ENCODE results near the gene GFRA1.

GFRA1 gene

GRCh38 chr10:116298586-116298985, 25.6 kb upstream of the GFRA1 start:
- 87 to 93% methylated on average over 3 of the region's 3 CpGs for WGBS, 2 experiments
- no peak overlapping the region for H3K27ac ChIP-seq (ENCODE audit: insufficient read depth, low read depth, low read length, poor library complexity, severe bottlenecking)
- no peaks in the 10 kb centered on the region for H3K36me3 ChIP-seq (ENCODE audit: control insufficient read depth, insufficient read depth, low read length)
- H3K9me3 ChIP-seq (ENCODE audit: control insufficient read depth, low read length): no peaks in the 10 kb centered on the region
- H3K27me3 ChIP-seq (ENCODE audit: control insufficient read depth, insufficient read depth, low read length, poor library complexity, severe bottlenecking): no peaks in the 10 kb centered on the region
- no peaks in the 10 kb centered on the region for H3K4me1 ChIP-seq (ENCODE audit: control insufficient read depth, insufficient read depth, low read length)
- H3K4me3 ChIP-seq (ENCODE audit: insufficient read depth, low read depth, low read length): no peak overlapping the region

- WGBS, 2 experiments: 88 to 92% methylated on average over 7 of the region's 7 CpGs
- Histone ChIP-seq H3K4me3 (ENCODE audit: insufficient read depth, low read depth, low read length) (no peak overlapping the region), H3K9me3 (ENCODE audit: control insufficient read depth, low read length) (no peaks in the 10 kb centered on the region), H3K4me1 (ENCODE audit: control insufficient read depth, insufficient read depth, low read length) (no peaks in the 10 kb centered on the region), H3K36me3 (ENCODE audit: control insufficient read depth, insufficient read depth, low read length) (no peaks in the 10 kb centered on the region), H3K27me3 (ENCODE audit: control insufficient read depth, insufficient read depth, low read length, poor library complexity, severe bottlenecking) (no peaks in the 10 kb centered on the region), H3K27ac (ENCODE audit: insufficient read depth, low read depth, low read length, poor library complexity, severe bottlenecking) (no peak overlapping the region)
Measured at GRCh38 chr10:116296291-116296721, 23.3 kb upstream of the GFRA1 start.

GRCh38 chr10:116292493-116292892, 19.5 kb upstream of the GFRA1 start:
- Histone ChIP-seq H3K4me1 (ENCODE audit: control insufficient read depth, insufficient read depth, low read length) (no peaks in the 10 kb centered on the region), H3K36me3 (ENCODE audit: control insufficient read depth, insufficient read depth, low read length) (no peaks in the 10 kb centered on the region), H3K27me3 (ENCODE audit: control insufficient read depth, insufficient read depth, low read length, poor library complexity, severe bottlenecking) (no peaks in the 10 kb centered on the region), H3K27ac (ENCODE audit: insufficient read depth, low read depth, low read length, poor library complexity, severe bottlenecking) (no peak overlapping the region), H3K4me3 (ENCODE audit: insufficient read depth, low read depth, low read length) (no peak overlapping the region), H3K9me3 (ENCODE audit: control insufficient read depth, low read length) (no peaks in the 10 kb centered on the region)

GRCh38 chr10:116289652-116290051, 16.6 kb upstream of the GFRA1 start:
- WGBS, 2 experiments: 64 to 66% methylated on average over 1 of the region's 1 CpG
- no peaks in the 10 kb centered on the region for H3K36me3 ChIP-seq (ENCODE audit: control insufficient read depth, insufficient read depth, low read length)
- H3K4me1 ChIP-seq (ENCODE audit: control insufficient read depth, insufficient read depth, low read length): no peaks in the 10 kb centered on the region
- H3K9me3 ChIP-seq (ENCODE audit: control insufficient read depth, low read length): no peaks in the 10 kb centered on the region
- no peak overlapping the region for H3K4me3 ChIP-seq (ENCODE audit: insufficient read depth, low read depth, low read length)
- H3K27me3 ChIP-seq (ENCODE audit: control insufficient read depth, insufficient read depth, low read length, poor library complexity, severe bottlenecking): no peaks in the 10 kb centered on the region
- no peak overlapping the region for H3K27ac ChIP-seq (ENCODE audit: insufficient read depth, low read depth, low read length, poor library complexity, severe bottlenecking)

- Histone ChIP-seq H3K27me3 (ENCODE audit: control insufficient read depth, insufficient read depth, low read length, poor library complexity, severe bottlenecking) (no peaks in the 10 kb centered on the region), H3K4me3 (ENCODE audit: insufficient read depth, low read depth, low read length) (no peak overlapping the region), H3K4me1 (ENCODE audit: control insufficient read depth, insufficient read depth, low read length) (no peaks in the 10 kb centered on the region), H3K36me3 (ENCODE audit: control insufficient read depth, insufficient read depth, low read length) (no peaks in the 10 kb centered on the region), H3K9me3 (ENCODE audit: control insufficient read depth, low read length) (no peaks in the 10 kb centered on the region), H3K27ac (ENCODE audit: insufficient read depth, low read depth, low read length, poor library complexity, severe bottlenecking) (no peak overlapping the region)
- WGBS, 2 experiments: 54 to 63% methylated on average over 1 of the region's 1 CpG
Measured at GRCh38 chr10:116287906-116288501, 15.0 kb upstream of the GFRA1 start.

- Histone ChIP-seq H3K27me3 (ENCODE audit: control insufficient read depth, insufficient read depth, low read length, poor library complexity, severe bottlenecking) (no peaks in the 10 kb centered on the region), H3K4me3 (ENCODE audit: insufficient read depth, low read depth, low read length) (no peak overlapping the region), H3K27ac (ENCODE audit: insufficient read depth, low read depth, low read length, poor library complexity, severe bottlenecking) (no peak overlapping the region), H3K4me1 (ENCODE audit: control insufficient read depth, insufficient read depth, low read length) (no peaks in the 10 kb centered on the region), H3K9me3 (ENCODE audit: control insufficient read depth, low read length) (no peaks in the 10 kb centered on the region), H3K36me3 (ENCODE audit: control insufficient read depth, insufficient read depth, low read length) (no peaks in the 10 kb centered on the region)
- WGBS, 2 experiments: 92 to 98% methylated on average over 6 to 9 of the region's 9 CpGs
Measured at GRCh38 chr10:116286626-116287200, 13.7 kb upstream of the GFRA1 start.

GRCh38 chr10:116281775-116282174, 8.8 kb upstream of the GFRA1 start:
- Histone ChIP-seq H3K27ac (ENCODE audit: insufficient read depth, low read depth, low read length, poor library complexity, severe bottlenecking) (no peak overlapping the region), H3K36me3 (ENCODE audit: control insufficient read depth, insufficient read depth, low read length) (no peaks in the 10 kb centered on the region), H3K4me3 (ENCODE audit: insufficient read depth, low read depth, low read length) (no peak overlapping the region), H3K27me3 (ENCODE audit: control insufficient read depth, insufficient read depth, low read length, poor library complexity, severe bottlenecking) (no peaks in the 10 kb centered on the region), H3K9me3 (ENCODE audit: control insufficient read depth, low read length) (no peaks in the 10 kb centered on the region), H3K4me1 (ENCODE audit: control insufficient read depth, insufficient read depth, low read length) (peaks cover 12% of the 10 kb centered on the region)
- 78 to 88% methylated on average over 3 of the region's 3 CpGs for WGBS, 2 experiments

GRCh38 chr10:116278846-116279245, 5.8 kb upstream of the GFRA1 start:
- Histone ChIP-seq H3K9me3 (ENCODE audit: control insufficient read depth, low read length) (no peaks in the 10 kb centered on the region), H3K27ac (ENCODE audit: insufficient read depth, low read depth, low read length, poor library complexity, severe bottlenecking) (peak overlapping the region; percentile 28), H3K36me3 (ENCODE audit: control insufficient read depth, insufficient read depth, low read length) (no peaks in the 10 kb centered on the region), H3K4me3 (ENCODE audit: insufficient read depth, low read depth, low read length) (no peak overlapping the region), H3K4me1 (ENCODE audit: control insufficient read depth, insufficient read depth, low read length) (peaks cover 22% of the 10 kb centered on the region), H3K27me3 (ENCODE audit: control insufficient read depth, insufficient read depth, low read length, poor library complexity, severe bottlenecking) (peaks cover 27% of the 10 kb centered on the region)
- WGBS, 2 experiments: 47 to 66% methylated on average over 6 of the region's 6 CpGs

GRCh38 chr10:116276981-116277380, 4.0 kb upstream of the GFRA1 start:
- Histone ChIP-seq H3K9me3 (ENCODE audit: control insufficient read depth, low read length) (no peaks in the 10 kb centered on the region), H3K27ac (ENCODE audit: insufficient read depth, low read depth, low read length, poor library complexity, severe bottlenecking) (no peak overlapping the region), H3K4me3 (ENCODE audit: insufficient read depth, low read depth, low read length) (no peak overlapping the region), H3K36me3 (ENCODE audit: control insufficient read depth, insufficient read depth, low read length) (no peaks in the 10 kb centered on the region), H3K4me1 (ENCODE audit: control insufficient read depth, insufficient read depth, low read length) (peaks cover 28% of the 10 kb centered on the region), H3K27me3 (ENCODE audit: control insufficient read depth, insufficient read depth, low read length, poor library complexity, severe bottlenecking) (peaks cover 45% of the 10 kb centered on the region)
- 89 to 94% methylated on average over 3 of the region's 3 CpGs for WGBS, 2 experiments

DNA sequence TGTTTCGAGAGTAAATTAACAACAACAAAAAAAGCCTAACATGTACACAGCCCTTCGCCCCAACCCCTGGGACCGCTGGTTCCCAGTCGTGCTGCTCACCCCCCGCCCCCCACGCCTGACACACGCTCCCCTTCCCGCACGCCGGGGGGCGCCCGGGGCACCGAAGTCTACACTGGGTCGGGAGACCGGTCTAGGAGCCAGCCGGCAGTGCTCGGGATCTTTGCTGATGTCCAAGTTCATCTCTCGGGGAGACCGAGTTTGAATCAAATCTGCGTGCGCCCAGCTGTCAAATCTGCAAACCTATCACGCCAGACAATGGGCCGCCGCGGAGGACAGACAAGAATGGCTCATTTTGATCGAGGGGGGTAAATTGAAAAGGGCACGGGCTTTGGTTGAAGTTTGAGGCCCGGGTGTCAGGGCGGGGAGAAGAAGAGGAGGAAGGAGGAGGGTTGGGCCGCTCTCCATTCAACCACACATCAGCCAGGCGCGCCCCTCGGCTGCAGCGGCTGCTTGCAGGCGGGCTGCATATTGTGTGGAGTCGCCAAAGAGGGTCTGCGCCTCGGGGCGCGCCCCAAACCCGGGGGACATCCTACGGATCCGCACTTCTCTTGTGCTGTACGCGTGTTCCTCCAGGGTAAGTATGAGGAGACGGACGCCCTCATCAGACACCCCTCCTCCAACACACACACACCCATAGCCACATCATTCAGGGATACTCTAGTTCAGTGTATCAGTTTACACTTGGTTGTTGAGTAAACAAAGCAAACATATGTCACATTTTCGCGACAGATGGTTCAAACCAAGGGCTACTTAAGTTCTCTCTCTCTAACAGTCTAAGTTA, 1.3 kb upstream of the GFRA1 start:
- Histone ChIP-seq H3K27me3 (ENCODE audit: control insufficient read depth, insufficient read depth, low read length, poor library complexity, severe bottlenecking) (peaks cover 72% of the 10 kb centered on the region), H3K4me1 (ENCODE audit: control insufficient read depth, insufficient read depth, low read length) (peaks cover 21% of the 10 kb centered on the region), H3K4me3 (ENCODE audit: insufficient read depth, low read depth, low read length) (peak overlapping the region; percentile 56), H3K27ac (ENCODE audit: insufficient read depth, low read depth, low read length, poor library complexity, severe bottlenecking) (no peak overlapping the region), H3K9me3 (ENCODE audit: control insufficient read depth, low read length) (no peaks in the 10 kb centered on the region), H3K36me3 (ENCODE audit: control insufficient read depth, insufficient read depth, low read length) (no peaks in the 10 kb centered on the region)
- 0 to 1% methylated on average over 48 of the region's 49 CpGs for WGBS, 2 experiments
